Activated B cell treated with CpG ODN at 0.5 μM for 24 hours (primary cell): ENCODE results near the gene UBE2G2. TPM values are rescaled to one million over a fixed set of nuclear protein-coding genes. Genes with fewer than 3 reads are reported as not detected.

Source experiments
- ATAC-seq: fragments of 200-7000 bp; cut with Tn5 transposase; one replicate; pipeline ENCODE4 v1.10.0; 2021; ENCODE audit warnings: low read depth, mild to moderate bottlenecking, moderate library complexity
- CTCF ChIA-PET: fragments of 350-600 bp; sonication (Branson Sonifier 250); formaldehyde crosslinking; loops from one replicate; lab custom pipeline; 2021; ENCODE audit warnings: antibody characterized with exemption; lab: Charles Lee
- POLR2A ChIA-PET: fragments of 350-600 bp; sonication (Branson Sonifier 250); formaldehyde crosslinking; loops from one replicate; lab custom pipeline; 2021; ENCODE audit warnings: antibody characterized with exemption; lab: Charles Lee
- DNase-seq: peaks from one replicate; pipeline ENCODE4 v3.0.0; 2022
- H3K27ac Mint-ChIP-seq: one replicate; pipeline ENCODE4 v1.8.0; 2020; ENCODE audit warnings: mixed read lengths
- H3K27me3 Mint-ChIP-seq: one replicate; pipeline ENCODE4 v1.8.0; 2021; ENCODE audit warnings: mixed read lengths
- H3K36me3 Mint-ChIP-seq: one replicate; pipeline ENCODE4 v1.8.0; 2021; ENCODE audit warnings: low read depth, mixed read lengths
- H3K4me1 Mint-ChIP-seq: one replicate; pipeline ENCODE4 v1.8.0; 2021; ENCODE audit warnings: mixed read lengths
- H3K4me3 Mint-ChIP-seq: one replicate; pipeline ENCODE4 v1.8.0; 2020; ENCODE audit warnings: mild to moderate bottlenecking, mixed read lengths
- H3K9me3 Mint-ChIP-seq: one replicate; pipeline ENCODE4 v1.8.0; 2020; ENCODE audit warnings: mixed read lengths
- intact Hi-C: fragments of 100-400 bp; cut with micrococcal nuclease; formaldehyde crosslinking; loops from one replicate; pipeline ENCODE4 v1.15.1; 2024
- total RNA-seq: library from RNA; stranded (reverse); gene quantifications from 2 replicates; pipeline ENCODE4 v1.2.3, GENCODE V29; 2022
- TF ChIP-seq, protein P1 (sequence below): fragments of 200-600 bp; IDR thresholded peaks from one replicate; pipeline ENCODE4 v1.8.0; 2022; ENCODE audit warnings: antibody characterized with exemption, mild to moderate bottlenecking

Gene UBE2G2
- total RNA-seq, 1 donor from 2014 or later = 108 TPM

DNA sequence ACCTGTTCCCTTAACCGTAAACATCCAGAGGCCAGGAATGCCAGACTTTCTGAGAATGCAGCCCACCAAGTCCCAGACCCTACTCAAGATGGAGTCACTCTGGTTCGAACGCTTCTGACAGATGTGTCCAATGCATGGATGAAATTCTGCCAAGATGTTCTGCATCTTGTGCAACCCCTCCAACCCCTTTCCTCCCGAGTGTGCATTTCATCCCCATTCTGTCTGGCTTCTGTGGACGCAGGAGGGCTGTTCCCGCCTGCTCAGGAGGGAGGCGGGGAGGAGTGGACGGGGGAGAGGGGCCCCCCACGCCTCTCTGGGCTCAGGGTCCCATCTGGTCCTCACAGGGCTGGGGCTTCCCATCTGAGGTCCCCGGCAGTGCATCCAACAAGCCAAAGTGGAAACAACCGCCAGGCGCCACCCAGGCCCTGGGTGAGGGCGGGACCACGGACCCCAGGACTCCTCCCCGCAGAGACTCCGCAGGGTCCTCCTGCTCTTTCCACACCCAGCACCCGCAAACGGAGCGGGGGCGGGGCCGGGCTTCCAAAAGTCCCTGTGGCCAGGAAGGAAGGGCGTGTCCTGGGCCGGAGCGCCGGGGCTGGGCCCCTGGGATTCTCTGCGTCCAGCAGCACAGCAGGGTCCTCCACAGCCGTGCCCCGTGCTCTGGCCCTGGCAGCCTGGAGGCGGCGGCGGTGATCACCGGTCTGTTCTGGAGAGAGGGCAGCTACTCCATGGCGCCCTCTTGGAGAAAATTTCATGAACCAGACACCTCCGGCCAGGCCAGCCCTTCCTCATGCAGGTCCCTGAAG, 44.0 kb upstream of the UBE2G2 start:
- CTCF ChIA-PET = interaction anchor here (0.9 kb wide), 1 partner anchor 86 kb away, joined by 3 read pairs; no protein-coding TSS in a partner anchor
- peaks cover 15% of the 10 kb centered on the region for H3K4me1 Mint-ChIP-seq
- peak overlapping the region; percentile 52 for H3K4me3 Mint-ChIP-seq
- H3K27me3 Mint-ChIP-seq = peaks cover 24% of the 10 kb centered on the region
- no peak overlapping the region for H3K27ac Mint-ChIP-seq
- intact Hi-C loops = loop anchor here (1.0 kb wide), 3 partner anchors 20 to 87 kb away; partner anchors contain the start of gene UBE2G2
- ATAC-seq = peak; percentile 67
- peak; percentile 26 for DNase-seq
- peaks cover 19% of the 10 kb centered on the region for H3K36me3 Mint-ChIP-seq
- H3K9me3 Mint-ChIP-seq = no peaks in the 10 kb centered on the region
- TF ChIP-seq, protein P1, sequence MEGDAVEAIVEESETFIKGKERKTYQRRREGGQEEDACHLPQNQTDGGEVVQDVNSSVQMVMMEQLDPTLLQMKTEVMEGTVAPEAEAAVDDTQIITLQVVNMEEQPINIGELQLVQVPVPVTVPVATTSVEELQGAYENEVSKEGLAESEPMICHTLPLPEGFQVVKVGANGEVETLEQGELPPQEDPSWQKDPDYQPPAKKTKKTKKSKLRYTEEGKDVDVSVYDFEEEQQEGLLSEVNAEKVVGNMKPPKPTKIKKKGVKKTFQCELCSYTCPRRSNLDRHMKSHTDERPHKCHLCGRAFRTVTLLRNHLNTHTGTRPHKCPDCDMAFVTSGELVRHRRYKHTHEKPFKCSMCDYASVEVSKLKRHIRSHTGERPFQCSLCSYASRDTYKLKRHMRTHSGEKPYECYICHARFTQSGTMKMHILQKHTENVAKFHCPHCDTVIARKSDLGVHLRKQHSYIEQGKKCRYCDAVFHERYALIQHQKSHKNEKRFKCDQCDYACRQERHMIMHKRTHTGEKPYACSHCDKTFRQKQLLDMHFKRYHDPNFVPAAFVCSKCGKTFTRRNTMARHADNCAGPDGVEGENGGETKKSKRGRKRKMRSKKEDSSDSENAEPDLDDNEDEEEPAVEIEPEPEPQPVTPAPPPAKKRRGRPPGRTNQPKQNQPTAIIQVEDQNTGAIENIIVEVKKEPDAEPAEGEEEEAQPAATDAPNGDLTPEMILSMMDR = no peak
- POLR2A ChIA-PET = interaction anchor here (0.5 kb wide), 1 partner anchor 95 kb away, joined by 5 read pairs; no protein-coding TSS in a partner anchor

DNA sequence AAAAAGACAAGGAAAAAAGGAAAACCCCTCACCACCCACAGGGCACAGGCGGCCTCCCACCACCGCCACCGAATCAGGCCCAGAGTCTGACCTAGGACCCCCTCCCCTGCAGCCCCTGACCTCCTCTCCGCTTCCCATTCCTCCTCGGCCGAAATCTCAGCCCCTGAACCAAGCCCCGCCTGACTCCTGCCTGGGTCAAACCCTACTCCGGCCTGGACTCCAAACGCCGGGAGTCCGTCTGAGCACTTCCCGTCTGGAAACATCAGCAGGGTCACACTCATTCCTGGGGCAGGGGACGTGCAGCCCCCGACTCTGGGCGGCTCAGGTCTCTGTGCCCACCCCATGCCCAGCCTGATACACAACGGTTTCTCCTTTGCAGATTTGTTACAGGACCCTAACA, 42.6 kb upstream of the UBE2G2 start:
- intact Hi-C loops = no loop called here
- ChIA-PET CTCF (no interaction called here), POLR2A (no interaction called here)

DNA sequence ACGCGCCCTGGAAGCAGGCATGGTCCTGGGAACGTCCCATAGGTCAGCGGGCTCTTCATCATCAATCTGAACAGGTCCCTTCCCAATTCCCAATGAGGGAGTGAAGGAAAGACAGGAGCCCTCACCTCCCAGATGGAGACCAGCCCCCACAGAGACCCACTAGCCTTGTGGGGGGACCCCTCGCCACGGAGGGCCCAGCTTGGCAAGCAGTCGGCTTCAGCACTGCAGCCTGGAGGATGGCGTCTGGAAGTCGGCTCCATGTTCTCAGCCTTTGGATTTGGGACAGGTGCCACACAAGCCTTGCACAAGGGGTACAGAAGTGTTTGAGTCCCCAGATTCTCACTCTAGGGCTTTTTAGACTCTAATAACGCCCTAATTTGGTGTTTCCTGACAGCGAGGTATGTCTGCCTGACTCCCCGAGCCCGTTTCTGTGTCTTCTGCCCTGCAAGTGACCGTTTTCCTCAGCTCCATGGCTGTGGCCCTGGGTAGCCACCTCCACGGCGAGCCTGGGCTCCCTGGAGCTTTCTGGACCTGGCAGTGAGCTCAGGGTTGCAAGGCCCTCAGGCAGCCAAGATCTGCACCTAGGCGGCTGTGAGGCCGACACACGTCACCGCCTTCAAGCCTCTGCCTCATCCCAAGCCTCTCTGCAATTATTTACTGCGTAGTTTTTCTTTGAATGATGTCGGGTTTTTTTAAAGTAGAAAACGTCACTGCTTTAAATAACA, 41.3 kb upstream of the UBE2G2 start:
- no peak overlapping the region for H3K4me3 Mint-ChIP-seq

More for the DNA sequence above, 42.6 kb upstream of the UBE2G2 start:
- TF ChIP-seq, protein P1 = no peak
- Mint-ChIP-seq H3K4me1 (peaks cover 15% of the 10 kb centered on the region), H3K4me3 (no peak overlapping the region), H3K9me3 (no peaks in the 10 kb centered on the region), H3K36me3 (peaks cover 7% of the 10 kb centered on the region), H3K27me3 (peaks cover 26% of the 10 kb centered on the region), H3K27ac (no peak overlapping the region)
- DNase-seq (no peak), ATAC-seq (no peak)

DNA sequence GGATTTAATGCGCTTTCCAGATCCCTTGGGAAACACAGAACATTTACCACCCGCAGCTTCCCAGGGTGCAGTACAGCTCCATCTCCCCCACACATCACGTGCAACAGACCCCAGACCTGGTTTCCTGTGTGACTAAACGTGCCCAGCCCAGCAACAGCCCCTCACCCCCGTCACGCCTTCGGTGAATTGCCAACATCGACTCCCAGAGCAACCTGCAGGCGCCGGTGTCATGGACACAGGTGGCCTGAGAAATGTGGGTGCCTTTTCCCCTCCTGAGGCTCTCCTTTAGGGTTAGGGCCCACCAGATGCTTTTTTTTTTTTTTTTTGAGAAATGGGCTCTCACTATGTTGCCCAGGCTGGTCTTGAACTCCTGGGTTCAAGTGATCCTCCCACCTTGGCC, 40.5 kb upstream of the UBE2G2 start:
- Mint-ChIP-seq H3K9me3 (no peaks in the 10 kb centered on the region), H3K4me1 (peaks cover 13% of the 10 kb centered on the region), H3K27me3 (peaks cover 32% of the 10 kb centered on the region), H3K4me3 (no peak overlapping the region), H3K27ac (no peak overlapping the region), H3K36me3 (no peaks in the 10 kb centered on the region)
- CTCF ChIA-PET = no interaction called here
- ATAC-seq (no peak), DNase-seq (no peak)
- POLR2A ChIA-PET = no interaction called here
- intact Hi-C loops = no loop called here
- TF ChIP-seq, protein P1 = no peak

More for the DNA sequence above, 41.3 kb upstream of the UBE2G2 start:
- Mint-ChIP-seq H3K36me3 (no peaks in the 10 kb centered on the region), H3K27me3 (peaks cover 32% of the 10 kb centered on the region), H3K9me3 (no peaks in the 10 kb centered on the region), H3K27ac (no peak overlapping the region), H3K4me1 (peaks cover 15% of the 10 kb centered on the region)
- intact Hi-C loops = no loop called here
- DNase-seq (no peak), ATAC-seq (no peak)
- ChIA-PET POLR2A (no interaction called here), CTCF (no interaction called here)
- TF ChIP-seq, protein P1 = no peak

DNA sequence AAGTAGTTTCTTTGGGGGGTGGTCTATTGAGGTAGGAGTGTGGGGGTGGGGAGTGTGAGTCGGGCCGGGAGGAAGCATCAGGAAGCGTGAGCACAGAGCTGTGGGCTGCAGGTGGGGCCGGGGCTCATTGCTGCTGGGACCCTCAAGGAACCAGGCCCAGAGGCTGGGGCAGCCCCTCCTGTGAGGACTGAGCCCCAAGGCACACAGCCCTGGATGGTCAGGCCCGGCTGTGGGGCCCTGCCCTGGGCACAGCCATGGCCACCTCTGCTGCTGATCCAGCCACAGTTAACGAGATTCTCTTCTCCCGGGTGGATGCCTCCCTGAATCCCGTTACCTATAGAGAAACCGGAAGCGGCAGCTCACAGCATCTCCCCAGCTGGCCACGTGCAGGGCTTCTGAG, 39.2 kb upstream of the UBE2G2 start:
- ChIA-PET POLR2A (no interaction called here), CTCF (no interaction called here)
- H3K27ac Mint-ChIP-seq = no peak overlapping the region
- DNase-seq = no peak
- TF ChIP-seq, protein P1 = no peak
- H3K4me1 Mint-ChIP-seq = peaks cover 3% of the 10 kb centered on the region
- H3K36me3 Mint-ChIP-seq = no peaks in the 10 kb centered on the region
- peaks cover 32% of the 10 kb centered on the region for H3K27me3 Mint-ChIP-seq
- intact Hi-C loops = no loop called here
- no peak for ATAC-seq
- no peaks in the 10 kb centered on the region for H3K9me3 Mint-ChIP-seq
- H3K4me3 Mint-ChIP-seq = no peak overlapping the region
